Amygdala (tissue), 56 donors: ENCODE results near the gene APOL3.
A peak's percentile ranks its signal among the peaks of the same experiment; 100 is the strongest.
"Not testable (repeated sequence)": the region's sequence is repeated elsewhere in the genome, so short reads cannot be mapped to it uniquely, and the experiment has no call there.

Source experiments
- DNase-seq, 56 donors: peaks; one replicate each; lab custom pipeline; 2025; lab: John Stamatoyannopoulos, UW

APOL3 gene

GRCh38 chr22:36107436-36107835 is 53.1 kb downstream of the APOL3 start:
- DNase-seq: no peak

DNA sequence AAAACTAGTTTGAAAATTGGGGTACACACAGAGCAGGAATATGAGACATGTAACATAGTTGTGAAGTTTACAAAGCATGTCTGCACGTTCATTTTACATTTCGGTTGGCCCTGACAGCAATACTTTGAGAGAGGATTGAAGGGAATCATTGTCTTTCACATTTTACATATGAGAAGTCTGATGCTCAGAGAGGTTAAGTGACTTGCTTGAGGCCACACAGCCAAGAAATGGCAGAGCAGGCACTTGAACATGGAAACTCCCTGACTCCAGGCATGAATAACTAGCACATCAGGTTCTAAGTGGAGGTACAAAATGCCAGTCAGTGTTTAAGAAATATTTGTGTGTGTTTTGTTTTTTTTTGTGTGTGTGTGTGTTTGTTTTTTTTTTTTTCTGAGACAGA is 53.6 kb downstream of the APOL3 start:
- DNase-seq: no peak

DNA sequence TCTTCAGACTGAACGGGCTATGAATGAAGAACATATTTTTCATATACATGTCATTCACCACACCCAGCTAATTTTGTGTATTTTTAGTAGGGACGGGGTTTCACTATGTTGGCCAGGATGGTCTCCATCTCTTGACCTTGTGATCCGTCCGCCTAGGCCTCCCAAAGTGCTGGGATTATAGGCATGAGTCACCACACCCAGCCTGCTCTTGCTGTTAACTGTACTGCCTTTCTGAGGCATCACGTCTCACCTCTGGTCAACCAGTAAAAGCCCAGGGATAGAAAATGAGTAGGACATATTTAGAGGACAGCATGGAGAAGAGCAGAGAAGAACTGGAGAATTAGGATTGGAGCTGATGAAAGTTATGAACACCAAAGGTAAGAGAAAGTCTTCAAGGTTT is 55.6 kb downstream of the APOL3 start:
- no peak for DNase-seq

DNA sequence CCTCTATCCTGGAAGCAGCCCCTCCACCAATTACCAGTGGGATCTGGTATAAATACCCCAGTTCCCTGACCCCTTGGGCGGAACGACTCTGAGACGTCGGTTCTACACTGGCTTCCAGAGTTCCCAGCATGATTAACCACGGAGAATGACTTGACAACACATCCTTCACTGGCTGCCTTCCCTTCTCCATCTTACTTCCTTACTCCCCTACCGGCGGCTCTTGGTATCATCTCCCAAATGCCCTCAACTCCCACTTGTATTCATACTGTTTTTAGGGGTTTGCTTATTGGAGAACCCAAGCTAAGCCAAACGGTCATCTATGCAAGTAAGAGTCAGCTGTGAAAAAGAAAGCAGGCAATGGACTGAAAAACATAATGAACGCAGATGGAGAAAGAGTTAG is 56.1 kb downstream of the APOL3 start:
- no peak for DNase-seq

GRCh38 chr22:36103891-36104290 is 56.7 kb downstream of the APOL3 start:
- DNase-seq: no peak

- DNase-seq: no peak
Measured at GRCh38 chr22:36102995-36103394, 57.6 kb downstream of the APOL3 start.

DNA sequence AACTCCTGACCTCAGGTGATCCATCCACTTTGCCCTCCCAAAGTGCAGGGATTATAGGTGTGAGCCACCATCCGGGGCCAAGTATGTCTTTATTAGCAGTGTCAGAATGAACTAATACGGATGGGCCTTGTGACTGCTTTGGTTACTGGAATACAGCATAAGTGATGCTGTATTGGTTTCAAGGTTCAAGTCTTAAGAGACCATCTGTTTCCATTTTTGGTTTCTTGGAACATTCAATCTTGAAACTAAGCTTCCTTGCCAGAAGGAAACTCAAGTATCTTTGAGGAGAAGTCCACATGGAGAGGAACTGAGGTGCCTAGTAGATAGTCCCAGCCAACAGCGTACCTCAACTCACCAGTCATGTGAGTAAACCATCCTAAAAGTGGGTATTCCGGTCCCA is 58.8 kb downstream of the APOL3 start:
- DNase-seq: no peak

DNA sequence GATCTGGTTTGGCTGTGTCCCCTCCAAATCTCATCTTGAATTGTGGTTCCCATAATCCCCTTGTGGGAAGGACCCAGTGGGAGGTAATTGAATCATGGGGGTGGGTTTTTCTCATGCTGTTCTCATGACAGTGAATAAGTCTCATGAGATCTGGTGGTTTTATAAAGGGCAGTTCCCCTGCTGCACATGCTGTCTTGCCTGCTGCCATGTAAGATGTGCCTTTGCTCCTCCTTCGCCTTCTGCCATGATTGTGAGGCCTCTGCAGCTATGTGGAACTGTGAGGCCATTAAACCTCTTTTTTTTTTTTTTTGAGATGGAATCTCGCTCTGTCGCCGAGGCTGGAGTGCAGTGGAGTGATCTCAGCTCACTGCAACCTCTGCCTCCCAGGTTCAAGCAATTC is 59.6 kb downstream of the APOL3 start:
- DNase-seq: not testable (repeated sequence)

GRCh38 chr22:36100134-36100824 is 60.3 kb downstream of the APOL3 start:
- no peak for DNase-seq

DNA sequence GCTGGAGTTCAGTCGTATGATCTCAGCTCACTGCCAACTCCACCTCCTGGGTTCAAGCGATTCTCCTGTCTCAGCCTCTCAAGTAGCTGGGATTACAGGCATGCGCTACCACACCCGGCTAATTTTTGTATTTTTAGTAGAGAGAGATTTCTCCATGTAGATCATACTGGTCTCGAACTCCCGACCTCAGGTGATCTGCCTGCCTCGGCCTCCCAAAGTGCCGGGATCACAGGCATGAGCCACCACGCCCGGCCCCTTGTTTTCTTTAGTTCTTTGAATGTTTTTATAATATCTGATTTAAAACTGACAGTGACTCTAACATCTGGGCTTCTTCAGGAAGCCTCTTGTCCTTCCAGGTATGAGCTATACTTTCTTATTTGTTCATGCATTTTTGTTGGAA is 61.0 kb downstream of the APOL3 start:
- DNase-seq: not testable (repeated sequence)

DNA sequence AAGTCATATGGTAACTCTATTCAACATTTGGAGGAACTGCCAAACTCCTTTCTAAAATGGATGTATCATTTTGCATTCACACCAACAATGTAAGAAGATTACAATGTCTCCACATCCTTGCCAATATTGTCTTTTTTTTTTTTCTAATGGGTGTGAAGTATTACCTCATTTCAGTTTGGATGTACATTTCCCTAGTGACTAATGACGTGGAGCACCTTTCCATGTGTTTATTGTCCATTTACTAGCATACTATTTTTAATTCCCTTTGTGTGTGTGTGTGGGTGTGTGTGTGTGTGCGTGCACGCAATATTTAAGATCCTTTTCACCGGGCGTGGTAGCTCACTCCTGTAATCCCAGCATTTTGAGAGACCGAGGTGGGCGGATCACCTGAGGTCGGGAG is 62.7 kb downstream of the APOL3 start:
- peak in 1 of 56 donors; percentile 1 for DNase-seq

GRCh38 chr22:36090772-36091171 is 69.8 kb downstream of the APOL3 start:
- not testable (repeated sequence) for DNase-seq
